Breast epithelium (tissue), 4 donors: ENCODE measurements around the gene ZNF207. TPM values are rescaled to one million over a fixed set of nuclear protein-coding genes. Genes with fewer than 3 reads are reported as not detected.
A peak's percentile ranks its signal among the peaks of the same experiment; 100 is the strongest.

Experiments used
- DNase-seq, 2 donors: peaks; one replicate each; pipeline ENCODE4 v3.0.0-alpha.2; 2019; ENCODE audit warnings: low spot score in 2 of 2
- H3K27ac ChIP-seq, 2 donors: fragments of 200-600 bp; sonication (generic) in 1 of 2; one replicate each; pipeline ENCODE4 v1.5.1; 2016 to 2019; ENCODE audit warnings: mild to moderate bottlenecking in 1 of 2
- H3K27me3 ChIP-seq, 2 donors: fragments of 200-600 bp; sonication (generic) in 1 of 2; one replicate each; pipeline versions ENCODE4 v1.5.1 to v1.6.0; 2017 to 2019; ENCODE audit warnings: control low read depth in 1 of 2, mild to moderate bottlenecking in 1 of 2
- H3K36me3 ChIP-seq: fragments of 200-600 bp; one replicate; pipeline ENCODE4 v1.5.1; 2019
- H3K4me1 ChIP-seq, 2 donors: fragments of 200-600 bp; sonication (generic); one replicate each; pipeline ENCODE4 v1.5.1; 2016 to 2019; ENCODE audit warnings: control low read depth in 1 of 2
- H3K4me3 ChIP-seq, 3 donors: fragments of 200-600 bp; sonication (generic); 1 replicate in 2 of 3; 2 replicates in 1 of 3; pipeline ENCODE4 v1.5.1; 2016 to 2019; ENCODE audit warnings: mild to moderate bottlenecking in 3 of 3, moderate library complexity in 2 of 3
- H3K9me3 ChIP-seq, 2 donors: fragments of 200-600 bp; sonication (generic) in 1 of 2; one replicate each; pipeline ENCODE4 v1.5.1; 2016 to 2019; ENCODE audit warnings: control low read depth in 1 of 2
- POLR2A ChIP-seq: fragments of 450-650 bp; IDR thresholded peaks from one replicate; pipeline ENCODE4 v1.6.1; 2016; ENCODE audit warnings: antibody characterized with exemption, mild to moderate bottlenecking, moderate library complexity
- POLR2AphosphoS5 ChIP-seq, 3 donors: sonication (generic); formaldehyde crosslinking; IDR thresholded peaks; one replicate each; pipeline ENCODE4 v1.6.1; 2017; ENCODE audit warnings: antibody characterized with exemption in 3 of 3
- intact Hi-C: fragments of 100-400 bp; cut with DNase I; formaldehyde crosslinking; loops from one replicate; pipeline ENCODE4 v1.15.1; 2023; ENCODE audit warnings: low total_unique reads
- total RNA-seq, 3 donors: library from RNA; depleted of rRNA; stranded (reverse); fragments of >200 nt; gene quantifications; one replicate each; pipeline ENCODE4 v1.1.0, GENCODE V29; 2016
- TF ChIP-seq, protein P1 (sequence below), 3 donors: fragments of 450-650 bp; IDR thresholded peaks; one replicate each; pipeline ENCODE4 v1.5.1; 2016 to 2017; ENCODE audit warnings: antibody characterized with exemption in 3 of 3, mild to moderate bottlenecking in 3 of 3, moderate library complexity in 3 of 3

Gene ZNF207
- total RNA-seq, 3 donors from 2014 or later = 145 to 238 (median 172) TPM

DNA sequence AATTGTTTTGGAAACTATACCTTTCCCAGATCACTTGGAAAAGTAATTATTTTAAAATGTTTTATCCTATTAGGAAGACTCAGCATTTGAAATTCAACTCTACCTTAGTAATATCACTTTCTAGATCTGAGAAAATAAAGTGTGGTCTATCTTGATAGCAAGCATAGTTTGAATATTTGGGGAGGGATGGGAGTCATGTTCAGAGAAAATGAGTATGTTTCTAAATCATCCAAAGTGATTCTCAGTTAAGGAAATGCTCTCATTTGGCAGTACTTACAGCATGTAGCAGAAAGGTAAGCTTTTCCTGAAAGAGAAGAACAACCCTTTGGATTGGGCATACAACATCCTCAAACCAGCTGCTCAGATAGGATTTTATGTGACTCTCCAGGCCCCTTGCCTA lies 14.9 kb upstream of the ZNF207 start:
- Histone ChIP-seq H3K4me3 (no peak overlapping the region), H3K36me3 (peaks cover 5% of the 10 kb centered on the region), H3K4me1 (no peaks in the 10 kb centered on the region), H3K27ac (no peak overlapping the region), H3K27me3 (no peaks in the 10 kb centered on the region), H3K9me3 (no peaks in the 10 kb centered on the region)
- intact Hi-C loops = no loop called here
- no peak for DNase-seq
- no peak for TF ChIP-seq POLR2A
- TF ChIP-seq, protein P1, sequence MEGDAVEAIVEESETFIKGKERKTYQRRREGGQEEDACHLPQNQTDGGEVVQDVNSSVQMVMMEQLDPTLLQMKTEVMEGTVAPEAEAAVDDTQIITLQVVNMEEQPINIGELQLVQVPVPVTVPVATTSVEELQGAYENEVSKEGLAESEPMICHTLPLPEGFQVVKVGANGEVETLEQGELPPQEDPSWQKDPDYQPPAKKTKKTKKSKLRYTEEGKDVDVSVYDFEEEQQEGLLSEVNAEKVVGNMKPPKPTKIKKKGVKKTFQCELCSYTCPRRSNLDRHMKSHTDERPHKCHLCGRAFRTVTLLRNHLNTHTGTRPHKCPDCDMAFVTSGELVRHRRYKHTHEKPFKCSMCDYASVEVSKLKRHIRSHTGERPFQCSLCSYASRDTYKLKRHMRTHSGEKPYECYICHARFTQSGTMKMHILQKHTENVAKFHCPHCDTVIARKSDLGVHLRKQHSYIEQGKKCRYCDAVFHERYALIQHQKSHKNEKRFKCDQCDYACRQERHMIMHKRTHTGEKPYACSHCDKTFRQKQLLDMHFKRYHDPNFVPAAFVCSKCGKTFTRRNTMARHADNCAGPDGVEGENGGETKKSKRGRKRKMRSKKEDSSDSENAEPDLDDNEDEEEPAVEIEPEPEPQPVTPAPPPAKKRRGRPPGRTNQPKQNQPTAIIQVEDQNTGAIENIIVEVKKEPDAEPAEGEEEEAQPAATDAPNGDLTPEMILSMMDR (IDR thresholded peaks at IDR 0.05) = no peak
- no peak for TF ChIP-seq POLR2AphosphoS5 (IDR thresholded peaks at IDR 0.05)

GRCh38 chr17:32335687-32336086 lies 14.3 kb upstream of the ZNF207 start:
- H3K4me3 ChIP-seq = no peak overlapping the region
- no peaks in the 10 kb centered on the region for H3K4me1 ChIP-seq
- H3K27me3 ChIP-seq = no peaks in the 10 kb centered on the region
- no peak overlapping the region for H3K27ac ChIP-seq
- no peaks in the 10 kb centered on the region for H3K9me3 ChIP-seq
- DNase-seq = no peak
- intact Hi-C loops = no loop called here
- H3K36me3 ChIP-seq = peaks cover 5% of the 10 kb centered on the region
- TF ChIP-seq POLR2AphosphoS5 (IDR thresholded peaks at IDR 0.05) = no peak
- TF ChIP-seq, protein P1 (IDR thresholded peaks at IDR 0.05) = no peak
- TF ChIP-seq POLR2A = no peak

DNA sequence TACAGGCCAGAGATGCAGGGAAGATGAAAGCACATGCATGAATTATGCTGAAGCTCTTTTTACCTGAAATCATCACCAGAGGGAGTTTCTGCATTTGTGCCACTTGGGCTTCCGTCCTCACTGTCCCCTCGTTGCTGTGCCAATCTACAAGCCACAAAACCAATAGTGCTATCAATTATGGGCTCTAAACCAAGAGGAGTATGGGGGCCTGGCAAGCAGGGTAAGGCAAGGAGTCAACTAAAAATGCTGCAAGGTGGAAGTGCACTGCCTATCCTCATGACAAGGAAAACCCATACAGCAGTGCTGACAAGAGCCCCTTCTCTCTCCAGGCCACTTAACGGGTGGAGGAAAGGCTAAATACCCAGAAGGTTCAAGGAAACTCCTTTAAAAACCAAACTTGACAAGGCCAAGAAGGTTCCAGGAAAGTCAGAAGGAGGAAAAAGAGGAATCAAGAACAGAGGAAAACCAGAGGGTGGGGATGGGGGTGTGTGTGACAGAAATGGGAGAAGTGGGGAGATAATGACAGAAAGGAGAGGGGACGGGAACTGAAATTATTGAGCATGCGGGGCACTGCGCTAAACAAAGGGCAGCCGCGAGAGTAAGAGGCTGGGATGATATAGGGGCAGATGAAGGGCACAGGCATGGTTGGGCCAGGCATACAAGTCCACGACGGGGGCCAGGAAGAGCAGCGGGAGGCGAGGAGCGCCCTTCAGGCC lies 8.7 kb upstream of the ZNF207 start:
- DNase-seq = no peak
- intact Hi-C loops = no loop called here

GRCh38 chr17:32341857-32342602 lies 7.9 kb upstream of the ZNF207 start, which contains the start of gene C17orf75:
Gene C17orf75 (minus strand): TSS chr17:32342173. CDS start chr17:32342139, 34 bp downstream.
- DNase-seq = peak; percentile 62 to 83
- Histone ChIP-seq H3K4me3 (peak within 1 kb of the TSS; percentile 57 to 72 (median 70)), H3K36me3 (peaks cover 5% of the 10 kb centered on the region), H3K9me3 (no peaks in the 10 kb centered on the region), H3K27me3 (no peaks in the 10 kb centered on the region), H3K4me1 (no peaks in the 10 kb centered on the region), H3K27ac (peak within 1 kb of the TSS; percentile 81)
- TF ChIP-seq POLR2AphosphoS5 (IDR thresholded peaks at IDR 0.05) (peak; percentile 43 to 58 (median 56)), POLR2A (no peak)
- intact Hi-C loops = no loop called here

More for the DNA sequence above, 8.7 kb upstream of the ZNF207 start:
- peak overlapping the region; percentile 81 for H3K27ac ChIP-seq
- H3K4me3 ChIP-seq = peak overlapping the region; percentile 57 to 72 (median 70)
- H3K27me3 ChIP-seq = no peaks in the 10 kb centered on the region
- H3K4me1 ChIP-seq = no peaks in the 10 kb centered on the region
- peaks cover 5% of the 10 kb centered on the region for H3K36me3 ChIP-seq
- H3K9me3 ChIP-seq = no peaks in the 10 kb centered on the region
- TF ChIP-seq POLR2AphosphoS5 (IDR thresholded peaks at IDR 0.05) = no peak
- TF ChIP-seq POLR2A = no peak
- TF ChIP-seq, protein P1 (IDR thresholded peaks at IDR 0.05) = no peak

GRCh38 chr17:32342603-32343325 lies 7.2 kb upstream of the ZNF207 start:
- H3K9me3 ChIP-seq = no peaks in the 10 kb centered on the region
- intact Hi-C loops = no loop called here
- no peak for DNase-seq
- peaks cover 5% of the 10 kb centered on the region for H3K36me3 ChIP-seq
- H3K4me1 ChIP-seq = no peaks in the 10 kb centered on the region
- H3K27me3 ChIP-seq = no peaks in the 10 kb centered on the region
- peak overlapping the region; percentile 81 for H3K27ac ChIP-seq
- H3K4me3 ChIP-seq = peak overlapping the region; percentile 57 to 72 (median 70)
- no peak for TF ChIP-seq POLR2A
- TF ChIP-seq, protein P1 (IDR thresholded peaks at IDR 0.05) = no peak
- TF ChIP-seq POLR2AphosphoS5 (IDR thresholded peaks at IDR 0.05) = no peak
